Chondrocyte (in vitro differentiated cells): ENCODE results near the gene KLF16. TPM values are rescaled to one million over a fixed set of nuclear protein-coding genes. Genes with fewer than 3 reads are reported as not detected.

Experiments
- DNase-seq: peaks from one replicate; pipeline ENCODE4 v3.0.0; 2021; ENCODE audit warnings: mixed read lengths, low spot score
- H3K27ac Mint-ChIP-seq: one replicate; pipeline ENCODE4 v1.8.0; 2021; ENCODE audit warnings: mild to moderate bottlenecking, moderate library complexity, mixed read lengths; ENCODE audit not compliant: unreplicated experiment
- H3K27me3 Mint-ChIP-seq: 2 replicates; pipeline ENCODE4 v1.8.0; 2021; ENCODE audit warnings: low read depth, mixed read lengths
- H3K36me3 Mint-ChIP-seq: 2 replicates; pipeline ENCODE4 v1.8.0; 2021; ENCODE audit warnings: low read depth, mixed read lengths
- H3K4me1 Mint-ChIP-seq: 2 replicates; pipeline ENCODE4 v1.8.0; 2021; ENCODE audit warnings: low read depth, mild to moderate bottlenecking, mixed read lengths
- H3K4me3 Mint-ChIP-seq: one replicate; pipeline ENCODE4 v1.8.0; 2021; ENCODE audit warnings: mild to moderate bottlenecking, moderate library complexity, mixed read lengths; ENCODE audit not compliant: unreplicated experiment
- H3K9me3 Mint-ChIP-seq: 2 replicates; pipeline ENCODE4 v1.8.0; 2021; ENCODE audit warnings: low read depth, mixed read lengths
- total RNA-seq: library from RNA; stranded (reverse); gene quantifications from 3 replicates; pipeline ENCODE4 v1.2.1, GENCODE V29; 2021
- TF ChIP-seq, protein P1 (sequence below): fragments of 200-600 bp; sonication (generic); IDR thresholded peaks from 2 replicates; pipeline ENCODE4 v1.5.0; 2021; ENCODE audit warnings: antibody characterized with exemption, mild to moderate bottlenecking, moderate library complexity

Gene KLF16
- total RNA-seq, 1 donor from 2014 or later: 38.9 TPM

DNA sequence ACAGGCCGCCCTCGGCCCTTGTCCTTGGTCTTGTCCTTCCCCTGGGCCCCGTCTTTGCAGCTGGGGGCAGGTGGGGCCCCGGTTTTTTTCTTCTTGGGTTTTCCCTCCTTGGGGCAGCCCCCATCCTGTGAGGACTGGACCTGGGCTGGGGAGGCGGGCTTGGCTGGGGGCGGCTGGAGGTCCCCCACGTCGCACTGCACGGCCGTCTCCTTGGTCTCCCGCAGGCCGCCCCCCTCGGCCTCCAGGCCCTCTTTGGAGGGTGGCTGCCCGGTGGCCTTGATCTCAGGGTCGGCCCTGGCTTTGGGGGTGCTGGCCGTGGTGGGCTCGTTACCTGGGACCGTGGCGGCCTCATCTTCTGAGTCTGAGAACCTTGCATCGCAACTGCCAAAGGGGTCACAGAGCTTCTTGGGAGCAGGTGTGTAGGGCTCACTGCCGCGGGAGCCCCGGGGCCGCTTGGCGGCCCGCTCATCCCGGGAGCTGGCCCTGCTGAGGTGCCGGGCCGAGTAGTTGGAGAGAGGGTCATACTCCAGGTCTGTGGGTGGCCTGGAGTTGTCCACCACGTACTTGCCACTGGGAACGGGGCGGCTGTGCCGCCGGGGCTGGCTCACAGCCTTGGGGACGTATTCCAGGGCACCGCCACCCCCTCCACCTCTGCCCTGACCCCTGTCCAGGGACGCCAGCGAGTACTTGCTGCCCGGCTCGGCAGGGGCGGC is 35.7 kb downstream of the KLF16 start:
- H3K4me3 Mint-ChIP-seq: no peak overlapping the region
- peaks cover 5% of the 10 kb centered on the region for H3K36me3 Mint-ChIP-seq
- H3K4me1 Mint-ChIP-seq: peaks cover 5% of the 10 kb centered on the region
- no peaks in the 10 kb centered on the region for H3K9me3 Mint-ChIP-seq
- TF ChIP-seq, protein P1, sequence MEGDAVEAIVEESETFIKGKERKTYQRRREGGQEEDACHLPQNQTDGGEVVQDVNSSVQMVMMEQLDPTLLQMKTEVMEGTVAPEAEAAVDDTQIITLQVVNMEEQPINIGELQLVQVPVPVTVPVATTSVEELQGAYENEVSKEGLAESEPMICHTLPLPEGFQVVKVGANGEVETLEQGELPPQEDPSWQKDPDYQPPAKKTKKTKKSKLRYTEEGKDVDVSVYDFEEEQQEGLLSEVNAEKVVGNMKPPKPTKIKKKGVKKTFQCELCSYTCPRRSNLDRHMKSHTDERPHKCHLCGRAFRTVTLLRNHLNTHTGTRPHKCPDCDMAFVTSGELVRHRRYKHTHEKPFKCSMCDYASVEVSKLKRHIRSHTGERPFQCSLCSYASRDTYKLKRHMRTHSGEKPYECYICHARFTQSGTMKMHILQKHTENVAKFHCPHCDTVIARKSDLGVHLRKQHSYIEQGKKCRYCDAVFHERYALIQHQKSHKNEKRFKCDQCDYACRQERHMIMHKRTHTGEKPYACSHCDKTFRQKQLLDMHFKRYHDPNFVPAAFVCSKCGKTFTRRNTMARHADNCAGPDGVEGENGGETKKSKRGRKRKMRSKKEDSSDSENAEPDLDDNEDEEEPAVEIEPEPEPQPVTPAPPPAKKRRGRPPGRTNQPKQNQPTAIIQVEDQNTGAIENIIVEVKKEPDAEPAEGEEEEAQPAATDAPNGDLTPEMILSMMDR: no peak
- DNase-seq: no peak
- no peak overlapping the region for H3K27ac Mint-ChIP-seq
- H3K27me3 Mint-ChIP-seq: no peaks in the 10 kb centered on the region

DNA sequence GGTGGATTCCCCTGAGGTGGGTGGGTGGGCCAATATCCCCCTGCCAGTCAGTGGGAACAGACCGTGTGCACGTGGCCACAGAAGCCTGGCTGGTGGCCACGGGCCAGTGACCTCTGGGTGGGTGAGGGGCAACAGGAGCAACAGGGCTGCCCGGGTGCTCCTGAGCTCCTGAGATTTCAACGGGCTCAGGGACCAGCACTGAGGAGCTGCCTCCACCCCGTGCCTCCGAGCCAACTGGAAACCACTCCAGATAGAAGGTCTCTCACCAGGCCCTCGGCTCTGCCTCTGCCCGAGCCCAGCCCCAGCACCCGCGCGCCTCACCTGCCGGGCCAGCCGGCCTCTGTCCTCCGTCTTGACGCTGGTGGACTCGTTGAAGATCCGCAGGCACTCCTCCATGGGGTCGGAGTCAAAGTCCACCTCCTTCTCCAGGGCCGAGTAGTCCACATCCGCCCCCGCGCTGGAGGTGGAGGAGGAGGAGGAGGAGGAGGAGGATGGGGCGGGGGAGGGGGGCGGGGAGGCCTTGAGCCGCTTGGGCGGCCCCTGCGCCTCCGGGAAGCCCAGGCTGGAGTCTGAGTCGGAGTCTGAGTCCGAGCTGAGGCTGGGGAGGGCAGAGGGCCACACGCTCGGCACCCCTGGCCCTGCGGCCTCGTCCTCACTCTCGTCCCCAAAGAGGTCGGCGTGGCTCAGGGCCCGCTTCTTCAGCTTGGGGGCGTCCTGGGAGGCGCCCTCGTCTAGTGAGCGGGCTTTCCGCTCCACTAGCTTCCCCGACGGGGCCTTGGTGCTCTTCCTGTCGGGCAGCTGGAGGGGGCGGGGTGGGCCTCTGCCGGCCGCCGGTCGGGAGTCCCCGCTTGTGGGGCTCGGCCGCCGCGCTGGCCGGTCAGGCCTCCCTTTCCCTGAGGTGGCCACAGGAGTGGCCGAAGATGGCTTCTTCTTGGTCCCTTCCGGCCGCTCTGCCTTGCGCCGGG is 36.5 kb downstream of the KLF16 start:
- Mint-ChIP-seq H3K36me3 (peaks cover 6% of the 10 kb centered on the region), H3K4me1 (peaks cover 5% of the 10 kb centered on the region), H3K27ac (no peak overlapping the region), H3K4me3 (no peak overlapping the region), H3K9me3 (no peaks in the 10 kb centered on the region), H3K27me3 (no peaks in the 10 kb centered on the region)
- TF ChIP-seq, protein P1: peak; percentile 18
- DNase-seq: no peak

GRCh38 chr19:1825909-1826556 is 37.3 kb downstream of the KLF16 start:
- H3K4me1 Mint-ChIP-seq: peaks cover 5% of the 10 kb centered on the region
- H3K9me3 Mint-ChIP-seq: no peaks in the 10 kb centered on the region
- H3K27ac Mint-ChIP-seq: no peak overlapping the region
- DNase-seq: no peak
- TF ChIP-seq, protein P1: peak; percentile 90
- H3K4me3 Mint-ChIP-seq: no peak overlapping the region
- peaks cover 6% of the 10 kb centered on the region for H3K36me3 Mint-ChIP-seq
- no peaks in the 10 kb centered on the region for H3K27me3 Mint-ChIP-seq

GRCh38 chr19:1824252-1824622 is 39.1 kb downstream of the KLF16 start:
- DNase-seq: no peak
- Mint-ChIP-seq H3K4me3 (no peak overlapping the region), H3K27me3 (no peaks in the 10 kb centered on the region), H3K36me3 (peaks cover 8% of the 10 kb centered on the region), H3K4me1 (peaks cover 5% of the 10 kb centered on the region), H3K27ac (no peak overlapping the region), H3K9me3 (no peaks in the 10 kb centered on the region)
- TF ChIP-seq, protein P1: no peak
